Mesangial cell (primary cell): ENCODE data around the gene FREM1. TPM values are rescaled to one million over a fixed set of nuclear protein-coding genes. Genes with fewer than 3 reads are reported as not detected.

Experiments
- total RNA-seq: library from RNA; depleted of rRNA; stranded (reverse); fragments of >200 nt; gene quantifications from 2 replicates; pipeline ENCODE4 v1.2.3, GENCODE V29; 2015

The FREM1 gene
- total RNA-seq, result under 0.01 and 1.6 TPM in 2 replicates

GRCh38 chr9:14909961-14910805 is at the start of gene FREM1:
FREM1 (minus strand) TSS chr9:14910428; CDS start chr9:14868977, 41,451 bp downstream.

GRCh38 chr9:14722391-14723035 is 187.7 kb downstream of the FREM1 start, which contains the start of gene CER1:
CER1 (minus strand) TSS chr9:14722733; CDS start chr9:14722672, 61 bp downstream.

GRCh38 chr9:14693251-14693861 is 216.9 kb downstream of the FREM1 start, which contains the start of gene ZDHHC21:
ZDHHC21 (minus strand) TSS chr9:14693432; CDS start chr9:14674340, 19,092 bp downstream.

Other genes starting within 250 kb of the FREM1 start
- 2.9 and 4.1 TPM in 2 replicates for gene ZDHHC21, start 217.0 kb downstream of the FREM1 start, total RNA-seq
- not detected in 2 replicates for gene CER1, start 187.7 kb downstream of the FREM1 start, total RNA-seq